Progenitor cell of endocrine pancreas (in vitro differentiated cells): ENCODE data around the gene BCL2L1. TPM values are rescaled to one million over a fixed set of nuclear protein-coding genes. Genes with fewer than 3 reads are reported as not detected.
"Not testable (repeated sequence)": the region's sequence is repeated elsewhere in the genome, so short reads cannot be mapped to it uniquely, and the experiment has no call there.

Experiments
- DNase-seq: peaks from one replicate; pipeline ENCODE4 v3.0.0; 2021; ENCODE audit warnings: low spot score; ENCODE audit not compliant: unreplicated experiment
- H3K27ac Mint-ChIP-seq: 2 replicates; pipeline ENCODE4 v1.8.0; 2021; ENCODE audit warnings: mild to moderate bottlenecking, moderate library complexity, mixed read lengths
- H3K27me3 Mint-ChIP-seq: 2 replicates; pipeline ENCODE4 v1.8.0; 2021; ENCODE audit warnings: mixed read lengths
- H3K36me3 Mint-ChIP-seq: 2 replicates; pipeline ENCODE4 v1.8.0; 2022; ENCODE audit warnings: mixed read lengths; ENCODE audit not compliant: insufficient read depth
- H3K4me1 Mint-ChIP-seq: 2 replicates; pipeline ENCODE4 v1.8.0; 2021; ENCODE audit warnings: low read depth, mixed read lengths
- H3K4me3 Mint-ChIP-seq: 2 replicates; pipeline ENCODE4 v1.8.0; 2021; ENCODE audit warnings: low read depth, mild to moderate bottlenecking, moderate library complexity, mixed read lengths
- H3K9me3 Mint-ChIP-seq: 2 replicates; pipeline ENCODE4 v1.8.0; 2021; ENCODE audit warnings: low read depth, mixed read lengths
- CTCF ChIP-seq: fragments of 200-600 bp; sonication (generic); IDR thresholded peaks from one replicate; pipeline ENCODE4 v1.5.0; 2021; ENCODE audit warnings: antibody characterized with exemption, mild to moderate bottlenecking; ENCODE audit not compliant: unreplicated experiment
- total RNA-seq: library from RNA; stranded (reverse); gene quantifications from 2 replicates; pipeline ENCODE4 v1.2.1, GENCODE V29; 2021

Gene BCL2L1
- total RNA-seq, 1 donor from 2014 or later: 130 TPM

GRCh38 chr20:31662372-31662854, 60.3 kb downstream of the BCL2L1 start:
- Mint-ChIP-seq H3K27ac (peak overlapping the region; percentile 74), H3K4me1 (peaks cover 35% of the 10 kb centered on the region), H3K4me3 (no peak overlapping the region), H3K27me3 (no peaks in the 10 kb centered on the region), H3K9me3 (no peaks in the 10 kb centered on the region), H3K36me3 (peaks cover 3% of the 10 kb centered on the region)
- no peak for DNase-seq
- no peak for TF ChIP-seq CTCF

GRCh38 chr20:31661625-31662371, 60.9 kb downstream of the BCL2L1 start:
- Mint-ChIP-seq H3K27me3 (no peaks in the 10 kb centered on the region), H3K4me3 (peak overlapping the region; percentile 56), H3K36me3 (peaks cover 1% of the 10 kb centered on the region), H3K9me3 (no peaks in the 10 kb centered on the region), H3K4me1 (peaks cover 35% of the 10 kb centered on the region), H3K27ac (peak overlapping the region; percentile 74)
- TF ChIP-seq CTCF: peak; percentile 90
- DNase-seq: peak; percentile 81

- Mint-ChIP-seq H3K9me3 (no peaks in the 10 kb centered on the region), H3K36me3 (no peaks in the 10 kb centered on the region), H3K27ac (no peak overlapping the region), H3K4me1 (no peaks in the 10 kb centered on the region), H3K27me3 (peaks cover 8% of the 10 kb centered on the region), H3K4me3 (no peak overlapping the region)
- TF ChIP-seq CTCF: no peak
- DNase-seq: no peak
Observed at GRCh38 chr20:31654534-31654933, 68.1 kb downstream of the BCL2L1 start.

GRCh38 chr20:31653561-31653960, 69.1 kb downstream of the BCL2L1 start:
- no peaks in the 10 kb centered on the region for H3K4me1 Mint-ChIP-seq
- no peak overlapping the region for H3K27ac Mint-ChIP-seq
- no peak overlapping the region for H3K4me3 Mint-ChIP-seq
- H3K9me3 Mint-ChIP-seq: no peaks in the 10 kb centered on the region
- no peaks in the 10 kb centered on the region for H3K36me3 Mint-ChIP-seq
- DNase-seq: no peak
- H3K27me3 Mint-ChIP-seq: peaks cover 8% of the 10 kb centered on the region
- TF ChIP-seq CTCF: no peak

DNA sequence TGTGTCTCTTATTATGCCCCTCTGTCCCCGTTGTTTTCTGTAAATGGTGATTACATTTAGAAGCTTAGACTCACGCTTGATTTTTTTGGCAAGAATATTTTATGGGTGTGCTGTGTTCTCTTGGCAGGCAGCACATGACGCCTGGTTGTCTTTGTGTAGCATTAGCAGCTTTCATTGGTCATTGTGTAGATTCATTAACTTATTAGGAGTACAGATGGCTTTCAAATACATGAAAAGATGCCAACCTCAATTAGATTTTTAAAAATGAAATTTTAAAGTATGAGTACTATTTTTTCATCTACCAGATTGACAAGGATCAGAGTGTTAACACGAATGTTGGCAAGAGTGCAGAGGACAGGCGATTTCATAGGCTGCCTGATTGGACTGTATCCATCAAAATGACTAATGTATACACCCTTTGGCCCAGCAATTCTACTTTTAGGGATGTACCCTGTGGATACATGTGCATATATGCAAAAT, 69.7 kb downstream of the BCL2L1 start:
- Mint-ChIP-seq H3K9me3 (no peaks in the 10 kb centered on the region), H3K27me3 (peaks cover 8% of the 10 kb centered on the region), H3K4me3 (no peak overlapping the region), H3K27ac (no peak overlapping the region), H3K4me1 (no peaks in the 10 kb centered on the region), H3K36me3 (no peaks in the 10 kb centered on the region)
- no peak for DNase-seq
- TF ChIP-seq CTCF: no peak

GRCh38 chr20:31648104-31648503, 74.6 kb downstream of the BCL2L1 start:
- H3K36me3 Mint-ChIP-seq, H3K27ac Mint-ChIP-seq, H3K4me3 Mint-ChIP-seq, H3K9me3 Mint-ChIP-seq, H3K4me1 Mint-ChIP-seq, DNase-seq, H3K27me3 Mint-ChIP-seq: not testable (repeated sequence)
